ENCODE data around the gene ILDR2.

The ILDR2 gene

GRCh38 chr1:166884971-166885370 is 90.4 kb downstream of the ILDR2 start:
- H3K36me3 ChIP-seq (ENCODE audit: control insufficient read depth in 2 of 2, insufficient read depth in 1 of 2, low read length in 2 of 2) = no peaks in the 10 kb centered on the region
- no peaks in the 10 kb centered on the region for H3K4me1 ChIP-seq (ENCODE audit: control insufficient read depth, insufficient read depth, low read length)
- no peak for TF ChIP-seq SETDB1 (IDR thresholded peaks at IDR 0.05; ENCODE audit: insufficient read length, low read length)
- no peak for TF ChIP-seq SP3 (tag by site-specific recombination; IDR thresholded peaks at IDR 0.05)
- no peak for TF ChIP-seq GLI4 (tag by site-specific recombination; IDR thresholded peaks at IDR 0.05)
- TF ChIP-seq ZXDB (tag by site-specific recombination; IDR thresholded peaks at IDR 0.05) = no peak
- no peak for TF ChIP-seq ZNF174 (tag by site-specific recombination; IDR thresholded peaks at IDR 0.05)
- no peak for TF ChIP-seq ZNF555 (tag by site-specific recombination; conservative IDR thresholded peaks at IDR 0.05)
- TF ChIP-seq ZNF114 (tag by site-specific recombination; IDR thresholded peaks at IDR 0.05) = no peak
- no peak for TF ChIP-seq ZNF19 (tag by site-specific recombination; IDR thresholded peaks at IDR 0.05; ENCODE audit: low read depth)
- no peak for TF ChIP-seq ZNF473 (tag by site-specific recombination; IDR thresholded peaks at IDR 0.05)
- no peak for TF ChIP-seq ZNF433 (tag by site-specific recombination; IDR thresholded peaks at IDR 0.05; ENCODE audit: low read depth)
- no peak for TF ChIP-seq ZNF354C (tag by site-specific recombination; IDR thresholded peaks at IDR 0.05; ENCODE audit: borderline replicate concordance, low read depth)
- TF ChIP-seq ZNF214 (tag by site-specific recombination; IDR thresholded peaks at IDR 0.05; ENCODE audit: borderline replicate concordance) = no peak
- no peak for TF ChIP-seq ZSCAN23 (tag by site-specific recombination; IDR thresholded peaks at IDR 0.05)
- no peak for TF ChIP-seq ZNF148 (tag by site-specific recombination; IDR thresholded peaks at IDR 0.05; ENCODE audit: borderline replicate concordance)
- TF ChIP-seq ZBTB17 (tag by site-specific recombination; IDR thresholded peaks at IDR 0.05) = no peak
- no peak for TF ChIP-seq TRIM28 (IDR thresholded peaks at IDR 0.05; ENCODE audit: borderline replicate concordance, low read length)
- no peaks in the 10 kb centered on the region for H3K9me3 ChIP-seq (ENCODE audit: control insufficient read depth, insufficient read depth, low read depth, low read length)
- H3K4me3 ChIP-seq (ENCODE audit: low read depth, low read length) = no peak overlapping the region
- ChIA-PET POLR2A (no interaction called here), CTCF (interaction anchor here (0.8 to 1.0 kb wide), 2 partner anchors 172 to 174 kb away, joined by 3 to 4 read pairs; no protein-coding TSS in a partner anchor)
- H3K27ac ChIP-seq (ENCODE audit: extremely low read depth, low read depth, low read length) = no peak overlapping the region

GRCh38 chr1:166884040-166884642 is 91.2 kb downstream of the ILDR2 start:
- no peak for TF ChIP-seq ZNF426 (tag by site-specific recombination; IDR thresholded peaks at IDR 0.05)
- TF ChIP-seq SP2 (tag by site-specific recombination; IDR thresholded peaks at IDR 0.05) = no peak
- no peak for TF ChIP-seq HOXC10 (CRISPR knock-in tag; IDR thresholded peaks at IDR 0.05)
- no peak for TF ChIP-seq ZBTB10 (tag by site-specific recombination; IDR thresholded peaks at IDR 0.05)
- no peak for TF ChIP-seq ZNF157 (tag by site-specific recombination; IDR thresholded peaks at IDR 0.05)
- Histone ChIP-seq H3K4me3 (ENCODE audit: low read depth, low read length) (no peak overlapping the region), H3K9me3 (ENCODE audit: control insufficient read depth, insufficient read depth, low read depth, low read length) (no peaks in the 10 kb centered on the region), H3K27ac (ENCODE audit: extremely low read depth, low read depth, low read length) (no peak overlapping the region), H3K36me3 (ENCODE audit: control insufficient read depth in 2 of 2, insufficient read depth in 1 of 2, low read length in 2 of 2) (no peaks in the 10 kb centered on the region), H3K4me1 (ENCODE audit: control insufficient read depth, insufficient read depth, low read length) (no peaks in the 10 kb centered on the region)
- ChIA-PET CTCF (interaction anchor here (0.6 to 2.1 kb wide), 3 partner anchors 26 to 174 kb away, joined by 3 to 21 read pairs (median 4); no protein-coding TSS in a partner anchor), POLR2A (no interaction called here)

Data from HEK293 (cell line).